GM18868 (cell line): ENCODE data around the gene XIAP.
"Not testable (repeated sequence)": the region's sequence is repeated elsewhere in the genome, so short reads cannot be mapped to it uniquely, and the experiment has no call there.

Experiments
- ATAC-seq: cut with Tn5 transposase; IDR thresholded peaks from one replicate; pipeline ENCODE4 v1.9.1; 2021; ENCODE audit warnings: mild to moderate bottlenecking, moderate library complexity; ENCODE audit not compliant: unreplicated experiment

Gene XIAP

GRCh38 chrX:123873956-123874355 is 14.1 kb downstream of the XIAP start:
- ATAC-seq, result no peak

GRCh38 chrX:123876177-123876576 is 16.3 kb downstream of the XIAP start:
- ATAC-seq, result no peak

GRCh38 chrX:123876844-123877243 is 17.0 kb downstream of the XIAP start:
- no peak for ATAC-seq

- ATAC-seq, result peak; percentile 88
Observed at GRCh38 chrX:123878252-123878721, 18.4 kb downstream of the XIAP start.

- ATAC-seq, result no peak
Observed at GRCh38 chrX:123881330-123881729, 21.5 kb downstream of the XIAP start.

- ATAC-seq, result no peak
Observed at GRCh38 chrX:123882391-123882790, 22.5 kb downstream of the XIAP start.

- ATAC-seq, result no peak
Observed at GRCh38 chrX:123884809-123885408, 25.1 kb downstream of the XIAP start.

- no peak for ATAC-seq
Observed at GRCh38 chrX:123899701-123900100, 39.8 kb downstream of the XIAP start.

GRCh38 chrX:123903261-123903660 is 43.4 kb downstream of the XIAP start:
- not testable (repeated sequence) for ATAC-seq

- no peak for ATAC-seq
Observed at GRCh38 chrX:123905332-123905731, 45.5 kb downstream of the XIAP start.

GRCh38 chrX:123906557-123907316 is 46.9 kb downstream of the XIAP start:
- ATAC-seq, result no peak

GRCh38 chrX:123909523-123909922 is 49.7 kb downstream of the XIAP start:
- ATAC-seq, result no peak

GRCh38 chrX:123917069-123917468 is 57.2 kb downstream of the XIAP start:
- no peak for ATAC-seq

- ATAC-seq, result no peak
Observed at GRCh38 chrX:123918106-123918721, 58.4 kb downstream of the XIAP start.

GRCh38 chrX:123920105-123920785 is 60.4 kb downstream of the XIAP start:
- ATAC-seq, result no peak

GRCh38 chrX:123923211-123923610 is 63.4 kb downstream of the XIAP start:
- no peak for ATAC-seq

- ATAC-seq, result no peak
Observed at GRCh38 chrX:123924186-123924585, 64.3 kb downstream of the XIAP start.

GRCh38 chrX:123927845-123928244 is 68.0 kb downstream of the XIAP start:
- ATAC-seq, result no peak

- not testable (repeated sequence) for ATAC-seq
Observed at GRCh38 chrX:123932055-123932454, 72.2 kb downstream of the XIAP start.

- no peak for ATAC-seq
Observed at GRCh38 chrX:123943074-123943473, 83.2 kb downstream of the XIAP start.

- ATAC-seq, result no peak
Observed at GRCh38 chrX:123943488-123943887, 83.6 kb downstream of the XIAP start.
